CD8-positive, alpha-beta memory T cell (primary cell): ENCODE results near the gene ZDHHC14. TPM values are rescaled to one million over a fixed set of nuclear protein-coding genes. Genes with fewer than 3 reads are reported as not detected.
"Not testable (repeated sequence)": the region's sequence is repeated elsewhere in the genome, so short reads cannot be mapped to it uniquely, and the experiment has no call there.

Source experiments
- CTCF ChIA-PET: fragments of 350-600 bp; sonication (Branson Sonifier 250); formaldehyde crosslinking; loops from one replicate; lab custom pipeline; 2021; ENCODE audit warnings: antibody characterized with exemption; lab: Charles Lee
- POLR2A ChIA-PET: fragments of 350-600 bp; sonication (Branson Sonifier 250); formaldehyde crosslinking; loops from one replicate; lab custom pipeline; 2021; ENCODE audit warnings: antibody characterized with exemption; lab: Charles Lee
- DNase-seq, 5 donors: peaks; one replicate each; pipeline versions ENCODE4 v3.0.0 to v3.0.0-alpha.2; 2020 to 2022; ENCODE audit warnings: mixed read lengths in 1 of 5
- H3K27ac ChIP-seq: one replicate; pipeline ENCODE4 v1.7.0; 2013; ENCODE audit warnings: low read depth, mild to moderate bottlenecking, low read length, moderate library complexity
- H3K27me3 ChIP-seq: 2 replicates; pipeline ENCODE4 v1.7.0; 2013; ENCODE audit warnings: low read length, mild to moderate bottlenecking; ENCODE audit not compliant: insufficient read depth, poor library complexity, severe bottlenecking
- H3K36me3 ChIP-seq: 2 replicates; pipeline ENCODE4 v1.7.0; 2013; ENCODE audit warnings: mild to moderate bottlenecking, low read length, moderate library complexity; ENCODE audit not compliant: insufficient read depth
- H3K4me1 ChIP-seq: 2 replicates; pipeline ENCODE4 v1.7.0; 2013; ENCODE audit warnings: mild to moderate bottlenecking, low read length, moderate library complexity; ENCODE audit not compliant: insufficient read depth
- H3K4me3 ChIP-seq: 2 replicates; pipeline ENCODE4 v1.7.0; 2013; ENCODE audit warnings: mild to moderate bottlenecking, low read length
- H3K9me3 ChIP-seq: 2 replicates; pipeline ENCODE4 v1.7.0; 2013; ENCODE audit warnings: mild to moderate bottlenecking, low read length
- H3K27ac Mint-ChIP-seq, 8 donors: one replicate each; pipeline ENCODE4 v1.8.0; 2020 to 2021; ENCODE audit warnings: mixed read lengths in 8 of 8, mild to moderate bottlenecking in 6 of 8, inconsistent platforms in 3 of 8, moderate library complexity in 3 of 8
- H3K27me3 Mint-ChIP-seq, 2 donors: one replicate each; pipeline ENCODE4 v1.8.0; 2020 to 2021; ENCODE audit warnings: mixed read lengths in 2 of 2, mild to moderate bottlenecking in 1 of 2, moderate library complexity in 1 of 2
- H3K36me3 Mint-ChIP-seq, 3 donors: one replicate each; pipeline ENCODE4 v1.8.0; 2020 to 2021; ENCODE audit warnings: mixed read lengths in 3 of 3, inconsistent platforms in 1 of 3, mild to moderate bottlenecking in 1 of 3
- H3K4me1 Mint-ChIP-seq, 3 donors: one replicate each; pipeline ENCODE4 v1.8.0; 2020 to 2021; ENCODE audit warnings: mixed read lengths in 3 of 3, inconsistent platforms in 1 of 3, mild to moderate bottlenecking in 1 of 3
- H3K4me3 Mint-ChIP-seq, 7 donors: one replicate each; pipeline ENCODE4 v1.8.0; 2020 to 2021; ENCODE audit warnings: mixed read lengths in 7 of 7, mild to moderate bottlenecking in 6 of 7, moderate library complexity in 4 of 7, inconsistent platforms in 2 of 7
- H3K9me3 Mint-ChIP-seq, 5 donors: one replicate each; pipeline ENCODE4 v1.8.0; 2020 to 2022; ENCODE audit warnings: mixed read lengths in 5 of 5, mild to moderate bottlenecking in 3 of 5, moderate library complexity in 2 of 5, inconsistent platforms in 1 of 5
- polyA plus RNA-seq: library from polyadenylated mRNA; unstranded; fragments of 300-500 nt; fragmentation: Illumina TruSeq; gene quantifications from one replicate; pipeline ENCODE4 v1.2.3, GENCODE V29; 2021
- total RNA-seq, 2 experiments: library from RNA; stranded (reverse); gene quantifications; one replicate each; pipeline ENCODE4 v1.2.3, GENCODE V29; 2021

Gene ZDHHC14
- total and polyA plus RNA-seq, 3 experiments from 2014 or later = 4.2 to 8.1 (median 6.3) TPM

DNA sequence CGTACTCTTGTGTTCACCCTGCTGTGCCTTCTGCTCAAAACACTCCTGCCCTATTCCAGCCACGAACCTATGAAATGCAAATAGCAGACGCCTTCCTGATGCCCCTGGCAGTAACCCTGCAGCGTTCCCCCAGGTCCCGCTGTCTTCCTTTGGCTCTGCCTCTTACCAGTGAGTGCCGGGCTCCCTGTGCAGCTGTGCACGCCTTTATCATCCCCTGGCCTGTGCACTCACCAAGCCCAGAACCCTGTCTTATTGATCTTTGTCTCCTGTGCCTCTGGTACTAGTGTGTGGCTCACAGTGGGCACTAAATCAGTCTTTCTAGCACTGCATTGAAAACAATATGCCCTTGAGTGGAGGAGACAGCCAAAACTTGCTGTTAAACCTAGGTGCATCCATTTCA lies 19.7 kb downstream of the ZDHHC14 start:
- H3K36me3 Mint-ChIP-seq = peaks cover 0 to 4% (median 0%) of the 10 kb centered on the region in 3 donors
- no peaks in the 10 kb centered on the region for H3K9me3 ChIP-seq
- no peaks in the 10 kb centered on the region for H3K36me3 ChIP-seq
- no peaks in the 10 kb centered on the region for H3K4me1 ChIP-seq
- no peak overlapping the region for H3K27ac ChIP-seq
- ChIA-PET CTCF (no interaction called here), POLR2A (no interaction called here)
- no peaks in the 10 kb centered on the region for H3K27me3 Mint-ChIP-seq
- H3K4me3 Mint-ChIP-seq = no peak overlapping the region
- no peak overlapping the region for H3K4me3 ChIP-seq
- no peak overlapping the region for H3K27ac Mint-ChIP-seq
- DNase-seq = no peak
- H3K9me3 Mint-ChIP-seq = no peaks in the 10 kb centered on the region
- no peaks in the 10 kb centered on the region for H3K27me3 ChIP-seq
- no peaks in the 10 kb centered on the region for H3K4me1 Mint-ChIP-seq

DNA sequence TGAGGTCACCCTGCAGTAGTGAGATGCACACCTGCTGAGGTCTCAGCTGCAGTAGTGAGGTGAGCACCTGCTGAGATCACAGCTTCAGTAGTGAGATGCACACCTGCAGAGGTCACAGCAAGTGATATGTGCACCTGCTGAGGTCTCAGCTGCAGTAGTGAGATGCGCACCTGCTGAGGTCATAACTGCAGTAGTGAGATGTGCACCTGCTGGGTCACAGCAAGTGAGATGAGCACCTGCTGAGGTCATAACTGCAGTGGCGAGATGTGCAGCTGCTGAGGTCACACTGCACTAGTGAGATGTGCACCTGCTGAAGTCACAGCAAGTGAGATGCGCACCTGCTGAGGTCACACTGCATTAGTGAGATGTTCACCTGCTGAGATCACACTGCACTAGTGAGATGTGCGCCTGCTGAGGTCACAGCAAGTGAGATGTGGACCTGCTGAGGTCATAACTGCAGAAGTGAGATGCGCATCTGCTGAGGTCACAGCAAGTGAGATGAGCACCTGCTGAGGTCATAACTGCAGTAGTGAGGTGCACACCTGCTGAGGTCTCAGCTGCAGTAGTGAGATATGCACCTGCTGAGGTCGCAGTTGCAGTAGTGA lies 20.8 kb downstream of the ZDHHC14 start:
- H3K4me3 ChIP-seq = no peak overlapping the region
- no peaks in the 10 kb centered on the region for H3K4me1 ChIP-seq
- CTCF ChIA-PET = no interaction called here
- POLR2A ChIA-PET = no interaction called here
- no peaks in the 10 kb centered on the region for H3K36me3 ChIP-seq
- Mint-ChIP-seq H3K4me3 (no peak overlapping the region), H3K27me3 (no peaks in the 10 kb centered on the region), H3K27ac (peak overlapping the region in 1 of 8 donors; percentile 4), H3K36me3 (peaks cover 0 to 4% (median 0%) of the 10 kb centered on the region in 3 donors), H3K4me1 (no peaks in the 10 kb centered on the region), H3K9me3 (no peaks in the 10 kb centered on the region)
- no peak overlapping the region for H3K27ac ChIP-seq
- H3K9me3 ChIP-seq = no peaks in the 10 kb centered on the region
- H3K27me3 ChIP-seq = no peaks in the 10 kb centered on the region
- no peak for DNase-seq

DNA sequence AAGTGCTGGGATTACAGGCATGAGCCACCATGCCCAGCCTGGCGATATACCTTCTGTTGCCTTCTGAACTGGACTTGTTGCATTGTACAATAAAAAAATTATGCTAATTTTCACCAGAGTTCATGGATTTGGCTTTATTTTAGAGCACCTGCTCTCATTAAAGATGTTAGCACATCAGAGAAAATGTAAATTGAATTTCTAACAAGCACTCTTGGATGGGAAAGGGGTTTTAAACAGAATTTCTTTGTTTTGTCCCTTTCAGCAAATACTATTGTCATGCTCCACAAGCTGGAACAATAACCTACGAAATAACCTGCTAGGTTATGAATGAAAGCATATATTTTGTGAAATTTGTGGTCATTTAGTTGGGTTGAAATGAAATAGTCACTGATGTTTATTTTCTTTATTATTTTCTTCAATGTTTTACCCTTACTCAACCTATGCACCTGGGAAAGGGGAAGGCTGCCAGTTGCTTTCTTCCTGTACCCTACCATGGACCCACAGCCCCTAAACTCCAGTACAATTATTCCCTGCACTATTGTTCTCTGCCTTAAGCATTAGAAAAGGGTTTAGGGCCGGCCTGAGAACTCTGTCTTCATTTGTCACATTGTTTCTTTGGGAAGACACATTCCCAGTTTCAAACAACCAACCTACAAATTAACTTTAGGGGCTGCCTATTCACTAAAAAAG lies 22.2 kb downstream of the ZDHHC14 start:
- Mint-ChIP-seq H3K27ac (no peak overlapping the region), H3K9me3 (no peaks in the 10 kb centered on the region), H3K27me3 (no peaks in the 10 kb centered on the region), H3K4me3 (no peak overlapping the region), H3K36me3 (peaks cover 0 to 4% (median 0%) of the 10 kb centered on the region in 3 donors), H3K4me1 (no peaks in the 10 kb centered on the region)
- no peaks in the 10 kb centered on the region for H3K36me3 ChIP-seq
- DNase-seq = no peak
- no peaks in the 10 kb centered on the region for H3K4me1 ChIP-seq
- CTCF ChIA-PET = no interaction called here
- H3K4me3 ChIP-seq = no peak overlapping the region
- no peaks in the 10 kb centered on the region for H3K9me3 ChIP-seq
- no peaks in the 10 kb centered on the region for H3K27me3 ChIP-seq
- no peak overlapping the region for H3K27ac ChIP-seq
- POLR2A ChIA-PET = no interaction called here

DNA sequence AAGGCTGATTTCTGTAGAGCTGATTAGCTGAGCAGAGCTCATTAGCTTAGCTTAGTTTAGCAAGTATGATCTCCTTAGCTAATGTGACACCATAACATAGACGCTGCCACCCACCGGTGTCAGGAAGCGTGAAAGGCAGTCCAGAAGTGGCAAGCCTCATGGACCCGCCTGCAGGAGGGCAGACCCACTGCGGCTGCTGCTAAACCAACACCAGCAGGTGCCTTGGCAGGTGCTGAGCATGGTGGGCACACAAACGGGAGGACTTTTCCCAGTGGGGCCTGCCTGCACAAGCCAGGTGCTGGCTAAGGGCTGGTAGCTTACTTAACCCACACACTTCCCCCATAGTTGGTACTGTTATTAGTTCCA lies 22.7 kb downstream of the ZDHHC14 start:
- DNase-seq = no peak
- H3K9me3 ChIP-seq = no peaks in the 10 kb centered on the region
- Mint-ChIP-seq H3K4me3 (no peak overlapping the region), H3K27me3 (no peaks in the 10 kb centered on the region), H3K4me1 (no peaks in the 10 kb centered on the region), H3K9me3 (no peaks in the 10 kb centered on the region), H3K27ac (no peak overlapping the region), H3K36me3 (peaks cover 0 to 4% (median 0%) of the 10 kb centered on the region in 3 donors)
- no peaks in the 10 kb centered on the region for H3K27me3 ChIP-seq
- no peak overlapping the region for H3K27ac ChIP-seq
- POLR2A ChIA-PET = no interaction called here
- no peaks in the 10 kb centered on the region for H3K36me3 ChIP-seq
- no peak overlapping the region for H3K4me3 ChIP-seq
- no peaks in the 10 kb centered on the region for H3K4me1 ChIP-seq
- CTCF ChIA-PET = no interaction called here

DNA sequence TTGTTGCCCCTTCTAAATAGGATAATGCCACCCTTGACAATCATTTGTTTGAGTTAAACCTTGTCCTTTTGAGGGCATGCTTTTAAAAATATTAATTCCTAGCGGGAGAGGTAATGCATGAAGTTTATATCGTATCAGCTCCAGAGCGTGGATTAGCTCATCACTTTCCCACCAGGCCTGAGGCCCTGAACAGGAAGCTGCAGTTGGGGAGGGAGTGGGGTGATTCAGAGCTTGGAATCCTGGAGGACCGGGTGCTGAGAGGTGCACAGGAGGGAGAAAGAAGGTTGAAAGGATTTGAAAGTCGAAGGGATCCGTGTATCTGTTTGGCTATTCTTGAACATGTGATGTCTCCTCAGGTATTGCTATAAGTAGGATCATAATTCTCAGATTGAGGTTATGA lies 25.0 kb downstream of the ZDHHC14 start:
- H3K4me3 Mint-ChIP-seq = no peak overlapping the region
- no peaks in the 10 kb centered on the region for H3K4me1 Mint-ChIP-seq
- no peaks in the 10 kb centered on the region for H3K9me3 ChIP-seq
- no peak overlapping the region for H3K27ac Mint-ChIP-seq
- H3K27me3 ChIP-seq = no peaks in the 10 kb centered on the region
- H3K36me3 ChIP-seq = no peaks in the 10 kb centered on the region
- H3K4me3 ChIP-seq = no peak overlapping the region
- H3K4me1 ChIP-seq = no peaks in the 10 kb centered on the region
- no peak for DNase-seq
- H3K27ac ChIP-seq = no peak overlapping the region
- POLR2A ChIA-PET = no interaction called here
- CTCF ChIA-PET = interaction anchor here (0.6 kb wide), 1 partner anchor 15 kb away, joined by 3 read pairs; no protein-coding TSS in a partner anchor
- no peaks in the 10 kb centered on the region for H3K36me3 Mint-ChIP-seq
- H3K27me3 Mint-ChIP-seq = no peaks in the 10 kb centered on the region
- no peaks in the 10 kb centered on the region for H3K9me3 Mint-ChIP-seq

DNA sequence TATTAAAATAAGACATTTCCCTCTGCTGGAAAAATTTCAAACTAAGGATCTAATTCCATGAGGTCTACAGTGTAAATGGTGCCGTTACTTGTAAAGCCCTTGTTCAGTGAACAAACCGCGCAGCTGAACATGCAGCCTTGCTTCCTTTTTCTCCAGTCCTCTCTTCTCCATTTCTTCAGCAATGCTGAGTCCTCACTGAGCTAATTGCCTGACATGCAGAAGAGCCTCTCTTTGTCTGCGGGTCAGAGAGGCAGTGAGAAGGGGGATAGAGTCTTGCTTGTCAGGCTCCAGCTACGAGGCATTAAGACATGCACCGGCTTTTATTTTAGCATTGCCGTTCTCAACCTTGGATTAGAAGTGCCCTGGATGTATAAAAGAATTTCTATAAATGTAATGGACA lies 25.7 kb downstream of the ZDHHC14 start:
- H3K27me3 ChIP-seq = no peaks in the 10 kb centered on the region
- no peak overlapping the region for H3K27ac Mint-ChIP-seq
- H3K9me3 Mint-ChIP-seq = no peaks in the 10 kb centered on the region
- H3K4me1 Mint-ChIP-seq = no peaks in the 10 kb centered on the region
- ChIA-PET POLR2A (no interaction called here), CTCF (interaction anchor here (0.6 kb wide), 1 partner anchor 14 kb away, joined by 3 read pairs; no protein-coding TSS in a partner anchor)
- no peaks in the 10 kb centered on the region for H3K9me3 ChIP-seq
- H3K4me1 ChIP-seq = no peaks in the 10 kb centered on the region
- peaks cover 0 to 2% of the 10 kb centered on the region in 2 donors for H3K27me3 Mint-ChIP-seq
- H3K36me3 ChIP-seq = no peaks in the 10 kb centered on the region
- DNase-seq = no peak
- no peak overlapping the region for H3K27ac ChIP-seq
- H3K36me3 Mint-ChIP-seq = no peaks in the 10 kb centered on the region
- H3K4me3 ChIP-seq = no peak overlapping the region
- no peak overlapping the region for H3K4me3 Mint-ChIP-seq

DNA sequence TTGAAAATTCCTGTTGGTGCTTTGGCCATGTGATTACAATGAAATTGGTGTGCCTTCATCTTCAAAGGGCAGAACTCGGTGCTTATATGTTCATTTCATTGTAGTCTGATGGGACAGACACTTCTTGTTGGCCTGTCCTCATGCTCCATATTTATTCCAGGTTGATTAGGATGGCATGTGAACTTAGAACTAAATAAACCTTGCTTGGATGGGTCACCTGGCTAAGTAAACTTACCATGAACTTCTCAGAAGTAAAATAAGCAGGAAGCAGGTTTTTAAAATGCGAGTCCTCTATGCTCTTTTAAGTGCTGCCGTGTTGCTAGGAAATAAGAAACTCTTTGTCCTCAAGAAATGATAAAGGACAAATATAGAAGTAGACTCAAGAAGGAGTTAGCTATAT lies 26.7 kb downstream of the ZDHHC14 start:
- Histone ChIP-seq H3K4me1 (no peaks in the 10 kb centered on the region), H3K4me3 (no peak overlapping the region), H3K27ac (no peak overlapping the region), H3K9me3 (no peaks in the 10 kb centered on the region), H3K27me3 (no peaks in the 10 kb centered on the region), H3K36me3 (no peaks in the 10 kb centered on the region)
- Mint-ChIP-seq H3K4me1 (no peaks in the 10 kb centered on the region), H3K27ac (no peak overlapping the region), H3K4me3 (no peak overlapping the region), H3K9me3 (no peaks in the 10 kb centered on the region), H3K36me3 (peaks cover 0 to 2% (median 0%) of the 10 kb centered on the region in 3 donors), H3K27me3 (peaks cover 0 to 2% of the 10 kb centered on the region in 2 donors)
- ChIA-PET POLR2A (no interaction called here), CTCF (no interaction called here)
- DNase-seq = no peak

DNA sequence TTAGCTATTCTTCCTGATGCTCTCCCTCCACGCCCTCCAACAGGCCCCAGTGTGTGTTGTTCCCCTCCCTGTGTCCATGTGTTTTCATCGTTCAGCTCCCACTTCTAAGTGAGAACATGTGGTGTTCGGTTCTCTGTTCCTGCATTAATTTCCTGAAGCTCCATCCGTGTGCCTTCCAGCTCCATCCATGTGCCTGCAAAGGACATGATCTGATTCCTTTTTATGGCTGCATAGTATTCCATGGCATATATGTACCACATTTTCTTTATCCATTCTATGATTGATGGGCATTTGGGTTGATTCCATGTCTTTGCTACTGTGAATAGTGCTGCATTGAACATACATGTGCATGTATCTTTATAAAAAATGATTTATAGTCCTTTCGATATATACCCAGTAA lies 27.4 kb downstream of the ZDHHC14 start:
- H3K4me1 Mint-ChIP-seq, POLR2A ChIA-PET, H3K27ac ChIP-seq, H3K27ac Mint-ChIP-seq, H3K27me3 ChIP-seq, CTCF ChIA-PET, H3K4me1 ChIP-seq, H3K9me3 Mint-ChIP-seq, H3K9me3 ChIP-seq, H3K36me3 ChIP-seq, H3K27me3 Mint-ChIP-seq, H3K36me3 Mint-ChIP-seq, H3K4me3 Mint-ChIP-seq, DNase-seq, H3K4me3 ChIP-seq: not testable (repeated sequence)
